Stimulated activated CD8-positive, alpha-beta memory T cell treated with anti-CD3 and anti-CD28 coated beads, Interleukin-2, amount 100 ng/mL, for 48 hours (primary cell): Measurements from ENCODE around the gene SORT1.
"Not testable (repeated sequence)": the region's sequence is repeated elsewhere in the genome, so short reads cannot be mapped to it uniquely, and the experiment has no call there.

ENCODE experiments used
- DNase-seq, 2 donors: peaks; one replicate each; pipeline ENCODE4 v3.0.0-alpha.2; 2020; ENCODE audit warnings: low read depth in 2 of 2

The SORT1 gene

GRCh38 chr1:109397581-109398342, at the start of gene SORT1:
Gene SORT1 (minus strand): TSS chr1:109397918. CDS start chr1:109397892, 26 bp downstream.
- DNase-seq, result peak; percentile 48 to 65

- DNase-seq, result not testable (repeated sequence)
Measured at GRCh38 chr1:109445949-109446695, 48.4 kb upstream of the SORT1 start.

- no peak for DNase-seq
Measured at GRCh38 chr1:109444346-109444745, 46.6 kb upstream of the SORT1 start.

- no peak for DNase-seq
Measured at GRCh38 chr1:109443476-109443875, 45.8 kb upstream of the SORT1 start.

GRCh38 chr1:109441069-109441468, 43.4 kb upstream of the SORT1 start:
- DNase-seq, result no peak

GRCh38 chr1:109438798-109439297, 41.1 kb upstream of the SORT1 start:
- DNase-seq, result no peak

GRCh38 chr1:109434484-109434883, 36.8 kb upstream of the SORT1 start:
- DNase-seq, result no peak

- DNase-seq, result no peak
Measured at GRCh38 chr1:109433322-109433721, 35.6 kb upstream of the SORT1 start.

- DNase-seq, result no peak
Measured at GRCh38 chr1:109432336-109432735, 34.6 kb upstream of the SORT1 start.

- no peak for DNase-seq
Measured at GRCh38 chr1:109427171-109427467, 29.4 kb upstream of the SORT1 start.

GRCh38 chr1:109426281-109427170, 28.8 kb upstream of the SORT1 start, which contains the start of gene PSMA5:
Gene PSMA5 (minus strand): TSS chr1:109426448. CDS start chr1:109426330, 118 bp downstream.
- DNase-seq, result peak; percentile 88 to 90

- peak; percentile 49 to 58 for DNase-seq
Measured at GRCh38 chr1:109425391-109426280, 27.9 kb upstream of the SORT1 start.

- DNase-seq, result no peak
Measured at GRCh38 chr1:109423498-109423897, 25.8 kb upstream of the SORT1 start.

GRCh38 chr1:109412551-109412950, 14.8 kb upstream of the SORT1 start:
- no peak for DNase-seq

- no peak for DNase-seq
Measured at GRCh38 chr1:109404838-109405237, 7.1 kb upstream of the SORT1 start.

- DNase-seq, result no peak
Measured at GRCh38 chr1:109402025-109402424, 4.3 kb upstream of the SORT1 start.

GRCh38 chr1:109400035-109400655, 2.4 kb upstream of the SORT1 start:
- DNase-seq, result no peak

- DNase-seq, result no peak
Measured at GRCh38 chr1:109399326-109399957, 1.7 kb upstream of the SORT1 start.

GRCh38 chr1:109398343-109399225, 866 bp upstream of the SORT1 start:
- DNase-seq, result no peak
